Right lobe of liver (tissue), 6 donors: Measurements from ENCODE around the gene ATXN2. TPM values are rescaled to one million over a fixed set of nuclear protein-coding genes. Genes with fewer than 3 reads are reported as not detected.

ENCODE experiments used
- ATAC-seq, 4 donors: fragments of 200-7000 bp; cut with Tn5 transposase; one replicate each; pipeline ENCODE4 v1.9.1; 2020; ENCODE audit warnings: mild to moderate bottlenecking in 4 of 4, moderate library complexity in 4 of 4
- DNase-seq, 3 donors: peaks; one replicate each; pipeline ENCODE4 v3.0.0-alpha.2; 2020
- H3K27ac ChIP-seq, 3 donors: fragments of 200-600 bp; one replicate each; pipeline ENCODE4 v1.8.0; 2022
- H3K27me3 ChIP-seq, 2 donors: fragments of 200-600 bp; one replicate each; pipeline ENCODE4 v1.8.0; 2022
- H3K36me3 ChIP-seq, 4 donors: fragments of 200-600 bp; sonication (generic) in 1 of 4; one replicate each; pipeline versions ENCODE4 v1.5.1 to v1.8.0; 2017 to 2022; ENCODE audit warnings: control low read depth in 1 of 4
- H3K4me1 ChIP-seq, 4 donors: fragments of 200-600 bp; sonication (generic) in 1 of 4; one replicate each; pipeline versions ENCODE4 v1.5.1 to v1.8.0; 2017 to 2022; ENCODE audit warnings: control low read depth in 1 of 4
- H3K4me3 ChIP-seq, 3 donors: fragments of 200-600 bp; one replicate each; pipeline ENCODE4 v1.8.0; 2022
- H3K9me3 ChIP-seq, 4 donors: fragments of 200-600 bp; sonication (generic) in 1 of 4; one replicate each; pipeline versions ENCODE4 v1.5.1 to v1.8.0; 2017 to 2022; ENCODE audit warnings: control low read depth in 1 of 4
- CTCF ChIP-seq, 4 donors: fragments of 200-600 bp in 3 of 4; fragments of 450-650 bp in 1 of 4; IDR thresholded peaks; one replicate each; pipeline versions ENCODE4 v1.5.1 to v1.8.0; 2016 to 2022; ENCODE audit warnings: antibody characterized with exemption in 4 of 4, mild to moderate bottlenecking in 2 of 4
- POLR2A ChIP-seq: fragments of 450-650 bp; IDR thresholded peaks from one replicate; pipeline ENCODE4 v1.6.1; 2017; ENCODE audit warnings: antibody characterized with exemption, mild to moderate bottlenecking
- WGBS: methylation state at CpG from one replicate; pipeline ENCODE4 v1.1.6; 2018; ENCODE audit warnings: low coverage, low lambda C conversion rate; ENCODE audit not compliant: insufficient coverage; ENCODE audit errors: missing lambda C conversion rate; 5-methylcytosine and 5-hydroxymethylcytosine counted together
- intact Hi-C, 2 donors: fragments of 100-400 bp; cut with DNase I; formaldehyde crosslinking; loops; one replicate each; pipeline versions ENCODE4 v1.11.2 to v1.14.1; 2022
- total RNA-seq, 6 experiments: library from RNA; depleted of rRNA in 2 of 6; stranded (reverse); fragments of >200 nt in 2 of 6; fragmentation: NEBNext Ultra II Directional in 3 of 6; extraction: Animal tissue kit (Norgen Biotek cat#: 25700) in 3 of 6; gene quantifications; one replicate each; pipeline versions ENCODE4 v1.1.0 to v1.2.4, GENCODE V29; 2016 to 2023
- donor health status: DM: no; HTN: yes; CAD: no.
- donor health status: DM: no; HTN: no; CAD: no.
- donor health status: DM: no; HTN: no; CAD: no.
- donor health status: DM: no; HTN: yes; CAD: no.
- donor health status: DM: no; HTN: yes; CAD: no.

The ATXN2 gene
- total RNA-seq, 6 experiments from 2014 or later, result 19.1 to 39.5 (median 27.6) TPM

- no peaks in the 10 kb centered on the region for H3K9me3 ChIP-seq
- intact Hi-C loops, result no loop called here
- peak overlapping the region in 1 of 3 donors; percentile 17 for H3K4me3 ChIP-seq
- H3K27me3 ChIP-seq, result no peaks in the 10 kb centered on the region
- TF ChIP-seq POLR2A (no peak), CTCF (IDR thresholded peaks at IDR 0.05) (no peak)
- peak; percentile 68 to 85 (median 80) for DNase-seq
- peak overlapping the region; percentile 88 to 94 (median 92) for H3K27ac ChIP-seq
- H3K36me3 ChIP-seq, result no peaks in the 10 kb centered on the region
- WGBS, result 9% methylated on average over 16 of the region's 17 CpGs
- peak; percentile 15 to 61 (median 30) for ATAC-seq
- H3K4me1 ChIP-seq, result peaks cover 0 to 72% (median 40%) of the 10 kb centered on the region in 4 donors
Measured at GRCh38 chr12:111430433-111431353, 168.4 kb downstream of the ATXN2 start.

- intact Hi-C loops, result no loop called here
- no peak for TF ChIP-seq POLR2A
- no peak for TF ChIP-seq CTCF (IDR thresholded peaks at IDR 0.05)
- peaks cover 0 to 72% (median 41%) of the 10 kb centered on the region in 4 donors for H3K4me1 ChIP-seq
- DNase-seq, result no peak
- 19% methylated on average over 11 of the region's 21 CpGs for WGBS
- H3K27ac ChIP-seq, result peak overlapping the region; percentile 88 to 94 (median 92)
- peak in 2 of 4 donors; percentile 0 to 2 for ATAC-seq
- H3K36me3 ChIP-seq, result no peaks in the 10 kb centered on the region
- H3K27me3 ChIP-seq, result no peaks in the 10 kb centered on the region
- no peaks in the 10 kb centered on the region for H3K9me3 ChIP-seq
- peak overlapping the region in 1 of 3 donors; percentile 17 for H3K4me3 ChIP-seq
Measured at GRCh38 chr12:111429828-111430432, 169.2 kb downstream of the ATXN2 start.

GRCh38 chr12:111428728-111429175 is 170.4 kb downstream of the ATXN2 start:
- WGBS, result 9% methylated on average over 6 of the region's 21 CpGs
- Histone ChIP-seq H3K4me3 (no peak overlapping the region), H3K36me3 (no peaks in the 10 kb centered on the region), H3K4me1 (peaks cover 0 to 72% (median 43%) of the 10 kb centered on the region in 4 donors), H3K27me3 (no peaks in the 10 kb centered on the region), H3K27ac (peak overlapping the region; percentile 88 to 94 (median 92)), H3K9me3 (no peaks in the 10 kb centered on the region)
- intact Hi-C loops, result no loop called here
- ATAC-seq, result peak; percentile 8 to 46 (median 23)
- DNase-seq, result peak; percentile 74 to 86 (median 83)
- TF ChIP-seq CTCF (IDR thresholded peaks at IDR 0.05) (no peak), POLR2A (no peak)

- Histone ChIP-seq H3K27ac (peak overlapping the region in 2 of 3 donors; percentile 54 to 70), H3K9me3 (no peaks in the 10 kb centered on the region), H3K36me3 (no peaks in the 10 kb centered on the region), H3K4me3 (no peak overlapping the region), H3K27me3 (no peaks in the 10 kb centered on the region), H3K4me1 (peaks cover 0 to 66% (median 40%) of the 10 kb centered on the region in 4 donors)
- no peak for TF ChIP-seq CTCF (IDR thresholded peaks at IDR 0.05)
- no peak for TF ChIP-seq POLR2A
- 100% methylated on average over 1 of the region's 9 CpGs for WGBS
- DNase-seq (no peak), ATAC-seq (no peak)
- intact Hi-C loops, result no loop called here
Measured at GRCh38 chr12:111428081-111428727, 170.9 kb downstream of the ATXN2 start.
